HFF-Myc (cell line): ENCODE data around the gene C19orf47.

Experiments used
- DNase-seq: peaks from one replicate; pipeline ENCODE4 v3.0.0-alpha.2; 2011; ENCODE audit warnings: low read depth; ENCODE audit errors: extremely low read depth
- H3K4me3 ChIP-seq: replicated peaks from 2 replicates; pipeline ENCODE4 v1.5.1; 2011; ENCODE audit warnings: low read depth, mild to moderate bottlenecking, control low read depth, low read length
- CTCF ChIP-seq: IDR thresholded peaks from 2 replicates; pipeline ENCODE4 v1.5.1; 2012; ENCODE audit warnings: mild to moderate bottlenecking, low read depth, low read length, control low read depth; ENCODE audit errors: missing control alignments

C19orf47 gene

DNA sequence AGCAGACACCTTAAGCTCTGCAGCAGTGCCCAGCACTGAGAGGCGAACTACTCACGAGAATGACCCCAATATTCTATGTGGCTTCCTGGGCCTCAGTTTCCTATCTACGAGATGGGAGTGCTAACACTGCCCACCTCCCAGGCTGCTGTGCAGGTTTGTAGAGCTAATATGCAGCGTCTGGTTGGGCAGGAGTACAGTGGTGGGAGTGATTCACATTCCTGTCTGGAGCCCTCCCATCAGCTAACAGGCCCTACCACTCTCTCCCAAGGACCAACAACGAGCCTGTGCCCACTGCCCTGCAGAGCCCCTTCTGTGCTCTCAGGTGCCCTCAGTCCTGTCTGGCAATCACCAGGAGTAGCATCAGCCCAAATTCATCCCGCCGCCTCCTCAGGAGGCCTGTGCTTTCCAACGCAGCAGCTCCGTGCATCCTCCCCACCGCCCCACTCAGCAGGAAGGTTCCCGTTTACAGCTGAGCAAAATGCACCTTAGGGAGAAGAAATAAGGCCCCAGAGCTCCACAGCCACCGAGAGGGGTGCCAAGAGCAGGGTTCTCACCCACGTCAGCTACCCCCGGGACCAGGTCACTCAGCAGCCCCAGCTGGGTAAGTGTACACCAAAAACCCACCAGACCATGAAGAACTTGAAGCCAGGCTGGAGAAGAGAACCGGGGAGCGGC, 69.7 kb downstream of the C19orf47 start:
- no peak overlapping the region for H3K4me3 ChIP-seq
- DNase-seq = no peak
- TF ChIP-seq CTCF = no peak

DNA sequence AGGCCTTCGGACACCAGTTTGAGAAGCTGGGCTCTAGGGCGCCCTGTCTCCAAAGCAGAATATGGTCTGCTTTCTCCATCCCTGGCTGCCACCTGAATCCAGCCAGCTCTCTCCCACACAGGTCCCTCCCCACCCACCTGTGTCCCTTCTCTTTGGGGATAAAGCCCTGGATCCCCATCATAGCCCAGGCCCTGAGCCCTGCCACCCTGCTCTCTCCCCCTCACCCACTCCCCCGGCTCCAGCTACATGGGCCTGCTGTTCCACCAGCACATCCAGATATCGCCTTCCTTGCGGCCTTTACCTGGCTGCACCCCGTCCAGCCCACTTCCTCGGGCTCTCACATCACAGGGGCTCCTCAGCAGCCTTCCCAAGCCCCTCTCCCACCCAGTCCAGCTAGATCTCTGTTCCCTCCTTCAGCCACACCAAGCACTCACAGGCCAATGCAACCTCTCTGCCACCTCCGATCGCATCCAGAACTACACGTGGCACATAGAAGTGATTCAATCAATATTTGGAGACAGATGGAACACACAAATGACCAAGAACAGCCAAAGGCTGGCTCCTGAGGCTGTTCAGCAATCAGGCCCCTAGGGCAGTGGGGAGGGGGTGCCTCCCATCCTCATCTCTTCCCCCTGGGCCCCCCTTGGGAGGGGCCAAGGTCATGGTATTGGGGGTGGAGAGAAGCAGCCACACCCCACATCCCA, 70.7 kb downstream of the C19orf47 start:
- no peak for DNase-seq
- no peak for TF ChIP-seq CTCF
- no peak overlapping the region for H3K4me3 ChIP-seq

- no peak for DNase-seq
- no peak overlapping the region for H3K4me3 ChIP-seq
- TF ChIP-seq CTCF = no peak
Observed at GRCh38 chr19:40274585-40275544, 73.3 kb downstream of the C19orf47 start.

DNA sequence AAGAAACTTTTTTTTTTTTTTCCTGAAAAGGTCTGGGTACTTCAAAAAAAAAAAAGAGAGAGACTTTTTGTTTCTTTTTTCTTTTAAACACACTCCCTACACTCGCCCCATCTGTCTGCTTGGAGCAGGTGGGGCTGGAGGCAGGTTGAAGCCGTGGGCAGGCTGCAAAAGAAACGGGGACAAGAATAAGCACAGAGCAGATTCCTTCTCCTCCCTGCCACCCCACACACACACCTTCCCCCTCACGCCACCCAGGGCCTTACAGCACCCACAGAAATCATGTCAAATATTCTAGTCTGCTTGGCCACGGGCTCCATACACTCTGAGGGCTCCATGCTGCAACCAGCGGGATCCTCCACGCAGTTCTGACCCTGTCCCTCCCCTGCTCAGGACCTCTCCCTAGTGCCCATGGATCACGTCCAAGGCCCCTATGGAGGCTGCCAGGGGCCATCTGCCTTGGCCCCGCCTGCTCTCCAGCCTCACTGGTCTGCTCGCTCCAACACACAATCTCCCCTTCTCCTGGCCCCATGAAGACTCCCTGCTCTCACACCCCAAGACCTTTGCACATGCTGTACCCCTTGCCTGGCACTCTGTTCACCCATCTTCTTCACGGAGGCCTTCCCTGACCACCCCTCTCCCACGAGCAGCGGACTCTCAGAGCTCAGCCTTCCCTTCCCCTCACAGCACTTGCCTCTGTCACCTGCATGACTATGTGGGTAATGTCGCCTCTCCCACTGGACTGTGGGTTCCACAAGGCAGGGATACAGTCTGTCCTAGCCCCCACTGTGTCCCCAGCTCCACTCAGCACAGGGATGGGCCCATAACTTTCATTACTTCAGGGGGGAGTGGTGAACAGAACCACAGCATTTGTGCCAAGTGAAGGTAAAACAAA, 74.5 kb downstream of the C19orf47 start:
- no peak for TF ChIP-seq CTCF
- H3K4me3 ChIP-seq = no peak overlapping the region
- DNase-seq = no peak

DNA sequence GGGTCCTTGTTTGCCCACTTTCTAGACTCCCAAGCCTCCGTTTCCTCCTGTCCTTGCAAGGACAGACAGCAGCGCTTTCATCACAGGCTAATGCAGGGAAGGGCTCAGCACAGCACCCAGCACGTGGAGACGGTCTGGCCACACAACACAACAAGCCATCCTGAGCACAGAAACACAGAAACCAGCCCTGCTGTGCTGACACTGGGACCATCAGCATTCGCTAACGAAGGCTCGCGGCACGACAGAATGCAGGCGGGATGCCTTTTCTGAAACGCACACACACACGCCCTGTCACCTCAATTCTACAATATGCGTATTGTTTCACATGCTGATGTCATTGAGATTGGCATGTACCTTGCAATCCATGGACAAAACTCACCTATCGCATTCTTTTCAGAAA, 75.9 kb downstream of the C19orf47 start:
- no peak overlapping the region for H3K4me3 ChIP-seq
- no peak for DNase-seq
- no peak for TF ChIP-seq CTCF

DNA sequence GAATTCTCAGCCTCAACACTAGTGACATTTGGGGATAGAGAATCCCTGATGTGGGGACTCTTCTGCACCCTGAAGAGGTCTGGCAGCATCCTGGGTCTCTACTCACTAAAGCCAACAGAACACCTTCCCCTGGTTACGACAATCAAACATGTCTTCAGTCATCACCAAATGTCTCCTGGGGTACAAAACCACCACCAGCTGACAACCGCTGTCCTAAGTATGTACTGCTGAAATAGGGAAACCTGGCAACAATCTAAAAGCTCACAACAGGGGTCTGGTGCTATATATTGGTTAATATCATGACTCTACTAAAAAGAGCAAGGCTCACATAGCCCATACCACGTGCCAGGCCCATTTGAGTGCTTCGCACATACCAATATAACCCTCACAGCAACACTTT, 76.5 kb downstream of the C19orf47 start:
- no peak for DNase-seq
- no peak for TF ChIP-seq CTCF
- no peak overlapping the region for H3K4me3 ChIP-seq
